NCI-H187 (cell line): ENCODE results near the gene ZFHX3.

ENCODE experiments used
- DNase-seq, 2 experiments: peaks; one replicate each; lab custom pipeline; 2025; lab: John Stamatoyannopoulos, UW

The ZFHX3 gene

DNA sequence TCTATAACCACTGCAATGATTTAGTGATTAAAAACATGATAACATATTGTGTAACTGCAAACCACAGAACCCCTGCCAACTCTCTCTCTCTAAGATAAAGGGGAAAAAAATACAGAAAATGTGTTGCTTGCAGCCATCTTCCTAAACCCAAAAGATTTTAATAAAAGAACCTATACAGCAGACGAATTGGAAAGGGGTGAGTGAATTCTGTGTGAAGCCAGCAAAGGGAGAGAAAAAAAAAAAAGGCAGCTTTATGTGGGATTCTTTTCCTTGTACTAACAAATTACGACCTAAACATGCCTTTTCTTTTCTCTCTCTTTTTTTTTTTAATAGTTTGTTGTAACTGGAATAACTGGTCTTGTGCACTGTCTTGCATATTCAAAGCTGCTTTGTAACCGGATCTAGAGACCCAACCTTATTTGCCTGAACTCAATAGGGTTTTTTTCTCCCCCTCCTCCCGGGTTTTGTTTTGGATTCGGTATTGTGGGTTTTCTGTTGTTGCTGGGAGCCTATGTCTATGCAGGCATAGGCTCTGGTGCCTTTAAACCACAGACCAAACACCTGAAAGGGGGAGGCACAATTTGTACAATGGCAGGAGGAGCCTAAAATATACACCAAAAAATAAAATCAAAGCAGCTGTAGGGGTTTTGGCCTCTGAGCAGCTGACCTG lies 7.0 kb upstream of the ZFHX3 start:
- DNase-seq: no peak

DNA sequence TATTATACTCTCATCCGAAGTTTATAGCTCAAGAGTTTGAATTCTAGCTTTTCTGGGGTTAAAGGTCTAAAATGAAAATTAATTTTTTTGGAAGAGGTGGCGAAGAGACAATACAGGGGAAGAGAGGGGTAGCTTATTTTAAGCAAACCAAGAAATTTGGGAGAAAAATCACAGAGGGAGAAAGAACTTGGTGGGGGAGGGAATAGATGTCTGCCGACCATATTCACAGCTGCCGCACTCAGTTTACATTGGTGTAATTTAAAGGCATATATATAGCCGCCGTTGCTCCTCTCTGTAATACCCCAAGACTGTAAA lies 6.5 kb upstream of the ZFHX3 start:
- DNase-seq: peak in 1 of 2 experiments; percentile 12

DNA sequence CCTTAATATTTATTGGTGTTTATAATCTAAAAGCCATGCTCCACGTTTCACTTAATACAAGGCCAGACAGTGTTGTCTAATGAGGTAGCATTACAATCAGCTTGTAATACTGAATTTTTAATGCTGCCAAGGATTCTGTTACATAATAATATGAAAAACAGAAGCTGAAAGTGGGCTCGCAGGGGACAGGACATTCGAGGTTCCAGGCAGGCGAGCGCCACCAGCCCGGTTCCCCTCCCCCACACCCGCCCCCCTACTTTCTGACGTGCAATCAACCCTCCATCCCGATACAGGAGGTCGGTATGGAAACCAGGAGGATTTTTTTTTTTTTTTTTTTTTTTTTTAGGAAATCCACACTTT lies 6.2 kb upstream of the ZFHX3 start:
- no peak for DNase-seq

DNA sequence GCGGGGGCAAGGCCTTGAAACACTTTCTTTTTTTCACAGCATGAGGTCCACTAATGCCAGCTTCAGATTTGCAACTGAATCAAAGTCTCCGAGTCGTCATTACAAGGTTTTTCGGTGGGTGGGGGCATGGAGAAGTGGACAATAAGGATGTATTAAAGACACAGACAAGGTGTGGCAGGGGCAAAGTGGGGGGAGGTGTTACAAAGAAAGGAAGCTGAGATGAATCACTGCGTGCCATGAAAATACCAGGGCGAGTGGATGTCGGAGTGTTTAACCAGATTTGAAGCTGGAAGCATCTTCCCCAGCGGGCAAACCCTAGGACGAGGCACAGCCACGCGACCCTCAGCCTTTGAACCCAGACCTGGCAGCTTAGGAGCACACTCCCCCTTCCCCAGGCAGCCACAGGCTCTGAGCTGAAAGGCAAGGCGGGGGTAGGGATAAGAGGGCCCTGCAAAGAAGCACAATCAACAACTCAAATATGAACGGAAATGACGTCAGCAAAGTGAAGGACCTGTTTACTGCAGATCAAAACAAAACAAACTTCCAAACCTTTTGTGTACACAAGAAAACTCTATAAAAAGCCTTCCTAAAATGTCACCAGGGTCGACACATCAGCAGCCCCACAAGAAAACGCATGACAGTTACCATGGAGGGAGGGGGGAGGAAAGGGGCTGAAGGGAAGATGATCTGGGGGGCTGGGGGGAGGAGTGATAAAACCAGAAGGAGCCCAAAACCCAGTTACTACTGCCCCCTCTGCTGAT lies 5.6 kb upstream of the ZFHX3 start:
- peak in 1 of 2 experiments; percentile 35 for DNase-seq

DNA sequence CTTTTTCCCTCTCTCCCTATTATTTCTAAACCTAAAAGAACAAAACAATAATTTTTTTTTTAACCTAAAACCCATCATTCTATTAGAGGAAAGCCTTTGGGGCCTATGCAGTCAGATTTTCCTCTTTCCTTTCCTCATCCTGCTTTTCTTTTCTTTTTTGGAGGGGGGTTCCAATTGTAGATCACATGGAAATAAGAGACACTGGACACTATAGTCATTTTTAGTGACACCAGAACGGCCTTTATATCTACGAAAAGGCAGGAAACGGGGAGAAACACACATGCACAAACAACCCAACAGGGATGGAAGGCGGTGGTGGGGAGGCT lies 5.1 kb upstream of the ZFHX3 start:
- no peak for DNase-seq

DNA sequence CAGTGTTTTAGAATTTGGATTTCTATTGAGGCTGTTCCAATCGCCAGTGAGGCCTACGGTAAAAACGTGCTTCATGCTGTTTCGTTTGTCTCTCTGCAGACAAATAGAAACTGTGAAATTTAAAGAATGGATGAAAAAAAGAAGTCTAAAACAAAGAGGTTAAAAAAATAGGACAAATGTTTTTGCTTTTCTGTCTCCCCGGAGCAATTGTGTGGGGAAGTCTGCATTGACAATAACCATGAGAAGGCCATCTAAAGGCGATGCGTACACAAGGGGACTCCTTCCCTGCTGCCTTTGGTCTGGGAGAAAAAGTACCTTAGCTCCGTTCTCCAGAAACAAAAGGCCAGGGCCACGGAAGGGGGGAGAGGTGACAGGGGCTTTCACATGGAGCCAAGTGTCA lies 4.6 kb upstream of the ZFHX3 start:
- DNase-seq: peak in 1 of 2 experiments; percentile 35

DNA sequence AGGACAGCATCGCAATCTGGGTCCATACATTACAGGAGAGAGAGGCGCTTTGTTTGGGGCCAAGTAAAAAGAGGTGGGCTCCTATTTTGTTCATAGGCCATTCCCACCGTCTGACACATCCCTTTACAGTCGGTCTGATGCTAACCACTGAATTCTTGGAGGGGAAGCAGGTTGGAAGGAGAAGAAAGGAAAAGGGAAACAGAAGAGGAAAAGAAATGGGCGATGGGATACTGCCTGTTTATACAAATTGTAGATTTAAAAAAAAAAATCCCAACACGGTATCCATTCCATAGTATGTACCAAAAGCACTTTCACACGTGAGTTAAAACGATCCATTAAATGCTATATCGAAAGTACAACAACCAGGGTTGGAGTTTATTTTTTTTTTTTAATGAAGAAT lies 4.0 kb upstream of the ZFHX3 start:
- DNase-seq: no peak

DNA sequence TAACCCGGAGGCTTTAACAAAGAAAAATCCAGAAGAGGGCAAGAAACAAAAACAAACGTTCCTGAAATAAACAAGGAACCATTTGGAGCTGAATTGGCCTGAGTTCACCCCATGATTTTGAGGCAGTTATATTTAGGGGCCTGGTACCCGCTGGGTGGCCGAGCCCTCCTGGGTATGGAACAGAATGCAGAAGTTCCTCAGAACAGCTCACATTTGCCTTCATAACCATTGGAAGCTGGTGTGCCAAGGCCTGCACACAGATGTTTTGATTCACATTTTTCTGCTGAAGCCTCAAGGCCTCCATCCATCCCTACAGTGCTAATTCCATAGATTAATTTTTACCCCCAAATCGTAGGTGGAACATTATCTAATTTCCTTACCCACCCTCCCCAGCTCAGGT lies 3.3 kb upstream of the ZFHX3 start:
- no peak for DNase-seq

DNA sequence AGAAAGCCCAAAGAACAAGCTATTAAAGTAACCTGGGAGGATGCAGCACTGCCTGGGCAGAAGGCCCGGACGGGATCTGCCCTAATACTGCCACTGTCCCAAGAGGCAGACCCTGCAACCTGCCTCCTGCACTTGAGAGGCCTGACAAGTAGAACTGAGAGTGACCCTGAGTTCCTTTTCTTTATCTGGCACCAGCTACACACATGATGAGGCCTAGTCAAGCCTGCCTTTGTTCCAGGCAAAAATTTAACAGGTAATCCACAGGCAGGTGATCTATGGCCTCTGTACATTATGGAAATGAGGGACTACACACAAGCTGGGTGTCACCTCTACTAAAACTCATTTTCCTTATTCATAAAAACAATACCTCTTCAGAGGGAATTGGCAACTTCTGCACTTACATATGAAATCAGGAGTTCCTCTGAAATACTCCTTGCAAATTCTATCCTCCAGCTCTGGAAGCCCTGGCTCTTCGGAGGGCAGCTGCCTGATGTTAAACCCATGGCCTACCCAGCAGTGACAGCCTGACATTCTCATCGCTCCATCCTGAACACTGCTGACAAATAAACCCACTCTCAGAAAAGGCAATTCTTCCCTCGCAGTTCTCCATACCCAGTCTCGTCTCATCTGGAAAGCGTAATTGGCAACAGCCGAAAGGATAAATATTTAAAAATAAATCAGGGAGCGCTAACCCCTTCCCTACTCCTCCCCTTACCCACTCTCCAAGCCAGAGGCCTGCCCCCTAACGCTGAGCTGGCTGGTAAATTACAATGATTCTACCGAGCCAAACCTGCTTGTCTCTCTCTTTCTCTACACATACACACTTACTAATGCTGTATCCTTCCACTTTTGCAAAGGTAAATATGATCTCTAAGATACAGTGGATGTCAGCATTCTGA lies 2.5 kb upstream of the ZFHX3 start:
- DNase-seq: no peak

DNA sequence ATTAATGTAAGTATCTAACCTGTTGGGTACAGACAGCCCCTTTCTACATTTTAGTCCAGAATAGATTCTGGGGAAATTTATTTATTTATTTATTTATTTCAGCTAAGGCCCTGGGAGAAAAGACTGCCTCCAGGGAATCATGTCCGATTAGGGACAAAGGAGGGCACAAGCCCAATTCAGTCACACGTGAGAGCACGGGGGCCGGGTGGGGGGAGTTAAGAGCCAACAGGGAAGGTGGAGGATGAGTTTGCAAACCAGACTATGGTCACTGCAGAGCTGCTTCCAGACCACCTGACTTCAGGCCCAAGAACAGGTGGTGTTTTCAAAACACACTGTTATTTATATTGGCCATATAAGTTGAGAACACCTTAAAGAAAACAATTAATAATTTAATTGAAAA lies 1.6 kb upstream of the ZFHX3 start:
- DNase-seq: no peak

DNA sequence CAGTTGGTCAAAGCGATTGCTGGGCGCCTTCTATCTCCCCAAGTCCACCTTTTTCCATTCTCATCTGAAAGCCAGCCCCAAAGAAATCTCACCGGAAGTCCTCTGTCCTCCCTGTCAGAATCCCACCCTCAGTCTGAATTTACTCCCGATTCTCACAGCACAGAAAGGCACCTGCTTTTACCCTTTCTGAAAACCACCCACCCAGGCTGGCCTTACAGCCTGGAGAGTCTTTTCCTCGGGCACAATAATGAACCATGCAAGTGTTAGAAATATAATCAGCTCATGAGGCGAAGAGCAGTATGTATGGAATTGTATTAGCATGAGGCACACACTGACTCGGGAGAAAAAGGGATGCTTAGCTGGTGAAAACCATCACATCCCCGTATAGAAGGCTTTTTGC lies 1.2 kb upstream of the ZFHX3 start:
- DNase-seq: no peak

DNA sequence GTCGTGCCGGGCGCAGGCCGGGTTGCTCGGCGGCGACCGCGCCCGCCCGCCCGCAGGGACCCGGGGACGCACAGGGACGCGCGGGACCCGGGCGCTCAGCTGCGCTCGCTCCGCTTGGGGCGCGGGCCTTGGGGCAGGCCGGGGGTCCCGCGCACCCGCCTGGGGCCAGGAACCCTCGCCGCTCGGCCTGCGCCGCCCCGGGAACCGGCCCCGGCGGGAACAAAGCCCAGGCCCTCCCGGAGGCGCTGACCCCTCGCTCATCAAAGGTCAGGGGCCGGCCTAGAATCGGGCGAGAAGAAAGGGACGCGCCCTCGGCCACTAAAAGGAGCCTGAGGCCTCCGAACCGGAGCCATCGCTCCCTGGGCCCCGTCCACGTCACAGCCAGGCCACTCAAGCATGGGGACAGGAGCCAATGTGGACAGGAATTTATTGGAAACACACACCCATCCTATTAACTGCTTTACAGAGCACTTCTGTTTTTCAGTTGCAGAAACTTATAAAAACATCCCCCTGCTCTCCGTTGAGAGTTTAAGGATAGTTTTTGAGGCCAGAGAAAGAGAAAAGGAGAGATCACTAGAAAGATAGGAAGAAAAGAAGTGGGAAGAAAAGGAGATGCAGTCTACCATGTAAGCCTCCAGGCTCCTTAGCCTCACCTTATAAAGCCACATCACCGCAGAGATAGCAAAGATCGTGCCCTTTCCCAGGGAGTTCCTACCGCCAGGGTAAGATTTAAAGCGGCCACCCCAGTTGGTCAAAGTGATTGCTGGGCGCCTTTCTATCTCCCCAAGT lies 558 bp upstream of the ZFHX3 start:
- no peak for DNase-seq

DNA sequence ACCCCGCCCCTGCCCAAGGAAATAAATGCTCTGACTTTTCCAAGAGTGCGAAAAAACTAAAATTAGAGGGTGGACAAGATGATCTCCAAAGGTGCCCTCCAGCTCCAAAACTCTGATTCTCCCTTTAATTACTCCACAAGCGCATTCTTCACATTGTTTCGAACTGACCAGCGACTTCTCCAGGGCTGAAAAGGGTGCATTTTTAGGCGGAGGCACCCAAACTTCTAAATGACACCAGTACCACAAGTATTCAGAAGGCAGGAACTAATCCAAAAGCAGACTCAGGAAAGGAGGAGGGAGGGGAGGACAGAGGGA lies 750 bp downstream of the ZFHX3 start:
- DNase-seq: no peak

DNA sequence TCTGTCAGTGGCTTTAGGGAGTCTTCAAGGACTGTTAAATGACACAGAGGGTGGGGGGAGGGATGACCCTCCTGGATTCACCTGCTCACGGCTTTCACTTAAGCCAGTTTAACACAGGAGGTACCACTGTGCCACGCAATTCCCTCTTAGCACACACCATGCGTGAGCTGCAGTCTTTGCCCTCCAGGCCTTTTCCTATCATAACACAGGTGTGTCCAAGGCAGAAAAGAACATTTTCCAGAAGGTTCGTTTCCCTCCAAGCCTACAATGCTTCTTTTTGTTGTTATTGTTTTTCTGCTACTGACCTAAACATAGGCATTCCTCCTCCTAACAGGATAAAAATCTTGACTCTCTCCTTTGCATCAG lies 1.1 kb downstream of the ZFHX3 start:
- DNase-seq: no peak

DNA sequence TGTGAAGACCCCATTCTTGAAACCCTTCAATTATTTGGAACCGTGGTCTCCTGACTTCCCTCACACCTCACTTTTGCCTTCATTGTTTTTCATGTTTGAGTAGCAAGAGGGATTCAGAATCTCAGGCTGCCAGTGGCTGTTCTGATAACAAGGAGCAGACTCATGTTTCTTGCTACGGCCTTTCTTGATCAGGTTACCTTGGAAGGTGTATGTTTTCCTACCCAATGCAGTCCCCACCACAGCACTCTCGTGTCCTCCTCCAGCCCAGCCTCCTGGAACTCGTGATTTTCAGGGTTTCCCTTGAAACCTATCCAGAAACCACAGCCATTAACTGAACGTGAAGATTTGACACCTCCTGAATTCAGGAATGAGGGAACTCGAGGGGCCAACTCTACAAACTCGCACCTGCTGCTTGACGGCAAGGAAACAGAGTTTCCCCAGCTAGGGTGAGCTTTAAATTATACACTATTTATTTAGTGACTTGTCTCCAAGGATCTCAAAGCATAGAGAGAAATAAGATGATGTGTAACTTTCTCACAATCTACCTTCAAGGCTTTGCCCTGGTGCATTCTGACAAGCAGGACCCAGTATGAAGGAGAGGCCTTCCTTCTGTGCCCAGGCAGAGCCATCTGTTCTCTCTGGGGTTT lies 1.6 kb downstream of the ZFHX3 start:
- DNase-seq: no peak

DNA sequence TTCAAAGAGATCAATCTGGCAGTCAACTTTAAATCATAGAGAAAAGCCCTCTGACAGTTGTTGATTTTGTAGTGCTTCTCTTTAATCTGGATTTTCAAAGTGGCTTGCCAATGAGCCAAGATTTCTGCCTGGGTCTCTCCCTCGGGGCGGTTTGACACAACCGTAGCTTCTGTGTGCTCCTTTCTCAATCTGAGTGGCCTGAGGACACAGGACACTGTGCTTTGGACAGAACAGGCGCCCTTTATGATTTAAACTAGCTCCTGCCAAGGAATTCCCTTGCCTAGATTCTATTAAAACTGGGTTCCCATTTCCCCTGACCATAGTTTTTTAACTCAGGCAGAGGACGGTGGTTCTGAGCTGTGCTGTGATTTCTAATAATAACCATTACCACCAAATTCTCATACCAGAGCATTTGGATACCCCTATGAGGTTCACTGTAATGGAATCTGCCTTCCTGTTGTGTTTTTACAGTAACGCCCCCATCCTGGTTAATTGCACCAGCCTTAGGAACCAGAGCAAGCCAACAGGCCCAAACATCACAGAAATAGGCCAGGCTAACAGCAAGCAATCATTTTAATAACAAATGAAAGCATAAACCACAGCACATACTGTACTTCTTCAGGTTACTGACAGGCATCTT lies 4.0 kb downstream of the ZFHX3 start:
- DNase-seq: no peak

DNA sequence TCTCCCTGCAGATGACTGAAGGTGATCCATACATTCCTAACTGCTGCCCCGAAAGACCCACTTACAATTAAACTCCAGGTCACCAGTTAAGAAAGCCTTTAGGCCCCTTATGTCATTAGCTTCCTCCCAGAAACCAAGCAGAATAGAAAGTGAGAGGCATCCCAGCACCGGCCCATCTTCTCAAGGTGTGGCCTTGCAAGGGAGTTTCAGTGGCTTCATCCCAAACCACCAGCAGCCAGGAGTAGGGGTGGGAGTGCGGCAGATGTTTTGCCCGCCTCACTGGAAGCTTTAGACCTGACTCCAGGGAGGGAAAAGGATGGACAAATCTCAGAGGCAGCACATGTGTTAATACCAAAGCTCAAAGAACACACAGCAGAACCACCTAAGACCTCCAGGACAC lies 5.1 kb downstream of the ZFHX3 start:
- no peak for DNase-seq

DNA sequence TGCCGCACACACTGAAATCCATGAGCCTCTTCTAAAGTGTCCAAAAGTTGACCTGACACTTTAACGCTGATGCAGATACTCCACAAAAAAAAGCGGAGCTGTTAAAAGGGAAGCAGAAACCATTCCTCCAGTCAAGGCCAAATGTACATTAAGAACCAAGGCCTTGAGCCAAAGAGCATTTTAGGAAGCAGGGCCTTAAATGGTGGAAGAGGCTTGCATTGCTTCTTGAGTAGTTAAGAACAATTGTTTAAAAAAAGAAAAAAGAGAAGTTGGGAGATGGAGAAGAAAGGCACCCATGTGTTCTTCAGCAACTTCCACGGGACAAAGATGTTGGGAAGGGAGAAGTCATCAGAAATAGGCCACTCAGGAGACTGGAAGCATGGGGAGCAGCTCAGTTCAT lies 6.3 kb downstream of the ZFHX3 start:
- DNase-seq: no peak

DNA sequence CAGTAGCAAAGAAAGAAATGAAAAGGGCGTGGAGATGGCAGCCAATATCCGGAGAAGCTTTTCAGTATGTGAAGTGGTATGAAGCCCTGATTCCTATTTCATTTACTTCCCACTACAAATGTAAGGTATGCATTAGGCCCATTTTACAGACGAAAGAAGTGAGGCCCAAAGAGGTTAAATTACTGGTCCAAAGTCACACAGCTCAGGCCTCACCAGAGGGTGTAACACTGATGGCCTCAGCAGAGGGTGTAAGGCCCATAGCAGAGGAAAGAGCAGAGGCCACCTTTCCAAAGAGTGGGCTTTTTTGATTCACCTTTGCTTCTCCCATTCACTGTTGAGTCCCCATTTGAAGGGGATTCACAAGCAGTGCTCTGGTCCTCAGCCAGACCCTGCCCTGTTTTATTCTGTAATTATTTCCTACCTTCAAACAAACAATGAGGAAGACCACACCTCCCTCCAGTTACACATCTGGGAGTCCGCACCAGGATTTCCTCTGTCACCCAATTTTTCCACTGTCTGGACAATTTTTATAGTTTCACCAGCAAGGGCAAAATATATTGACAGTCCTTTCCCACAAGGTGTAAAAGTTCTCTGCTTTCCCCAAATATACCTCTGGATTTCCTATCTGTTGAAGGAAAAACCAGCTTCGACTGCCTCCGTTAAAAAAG lies 7.1 kb downstream of the ZFHX3 start:
- no peak for DNase-seq

DNA sequence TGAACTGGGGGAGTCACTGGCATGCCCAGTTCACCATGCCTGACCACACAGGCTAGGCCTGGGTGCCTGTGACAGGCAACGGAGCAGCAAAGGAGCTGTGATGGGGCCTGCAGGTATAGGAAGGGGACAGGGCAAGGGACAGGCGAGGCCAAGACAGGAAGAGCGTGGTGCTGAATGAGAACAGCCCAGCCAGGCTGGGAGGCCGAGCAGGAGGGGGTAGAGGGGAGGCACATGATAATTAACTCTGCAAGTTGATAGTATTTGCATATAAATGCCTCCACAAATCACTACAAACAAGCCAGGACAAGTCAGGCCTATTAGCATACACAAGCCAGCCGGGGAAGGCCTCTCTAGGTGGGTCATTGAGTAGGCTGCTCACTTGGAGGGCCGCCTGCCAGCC lies 7.8 kb downstream of the ZFHX3 start:
- no peak for DNase-seq
